GM13976 (cell line): ENCODE data around the gene PTCH1.

Experiments
- DNase-seq: peaks from one replicate; pipeline ENCODE4 v3.0.0; 2012; ENCODE audit warnings: low spot score
- CTCF ChIP-seq: IDR thresholded peaks from 2 replicates; pipeline ENCODE4 v1.5.1; 2012; ENCODE audit warnings: borderline replicate concordance, mild to moderate bottlenecking; ENCODE audit not compliant: insufficient read depth; ENCODE audit errors: extremely low read depth, missing control alignments, control extremely low read depth
- in situ Hi-C: fragments of 300-500 bp; cut with MboI; formaldehyde crosslinking; loops from one replicate; pipeline ENCODE4 v1.12.0; 2022; ENCODE audit warnings: low sequenced_read_pairs, mixed read lengths, inconsistent platforms; ENCODE audit not compliant: unreplicated experiment

PTCH1 gene

GRCh38 chr9:95552255-95552654 is 35.5 kb upstream of the PTCH1 start:
- no peak for TF ChIP-seq CTCF
- no peak for DNase-seq
- in situ Hi-C loops: no loop called here

- DNase-seq: no peak
- no peak for TF ChIP-seq CTCF
- in situ Hi-C loops: no loop called here
Measured at GRCh38 chr9:95551406-95551805, 34.6 kb upstream of the PTCH1 start.

- TF ChIP-seq CTCF: no peak
- DNase-seq: no peak
- in situ Hi-C loops: no loop called here
Measured at GRCh38 chr9:95545831-95546567, 29.2 kb upstream of the PTCH1 start.

GRCh38 chr9:95533996-95534680 is 17.4 kb upstream of the PTCH1 start:
- in situ Hi-C loops: no loop called here
- no peak for DNase-seq
- no peak for TF ChIP-seq CTCF

GRCh38 chr9:95529910-95530309 is 13.1 kb upstream of the PTCH1 start:
- no peak for DNase-seq
- in situ Hi-C loops: no loop called here
- TF ChIP-seq CTCF: no peak

GRCh38 chr9:95528908-95529502 is 12.2 kb upstream of the PTCH1 start:
- TF ChIP-seq CTCF: no peak
- in situ Hi-C loops: no loop called here
- DNase-seq: no peak
